ENCODE measurements around the gene ATRN. TPM values are rescaled to one million over a fixed set of nuclear protein-coding genes. Genes with fewer than 3 reads are reported as not detected.

Gene ATRN
- total RNA-seq, 4 donors from 2014 or later, result 24.0 to 31.5 (median 26.4) TPM

GRCh38 chr20:3432844-3433243, 38.0 kb upstream of the ATRN start:
- TF ChIP-seq POLR2A (IDR thresholded peaks at IDR 0.05), result no peak
- no peak for TF ChIP-seq CTCF (IDR thresholded peaks at IDR 0.05)
- no peak for TF ChIP-seq EP300 (IDR thresholded peaks at IDR 0.05)
- 60 to 61% methylated on average over 3 of the region's 3 CpGs for WGBS, 2 donors

GRCh38 chr20:3433744-3434143, 37.1 kb upstream of the ATRN start:
- WGBS, 2 donors, result 84 to 86% methylated on average over 3 of the region's 3 CpGs
- Histone ChIP-seq H3K9me3 (no peaks in the 10 kb centered on the region), H3K4me3 (no peak overlapping the region), H3K27ac (no peak overlapping the region), H3K27me3 (no peaks in the 10 kb centered on the region), H3K4me1 (no peaks in the 10 kb centered on the region), H3K36me3 (no peaks in the 10 kb centered on the region)
- DNase-seq (ENCODE audit: low spot score in 2 of 2), result no peak
- TF ChIP-seq POLR2A (IDR thresholded peaks at IDR 0.05) (no peak), CTCF (IDR thresholded peaks at IDR 0.05) (no peak), EP300 (IDR thresholded peaks at IDR 0.05) (no peak)

More at GRCh38 chr20:3432844-3433243, 38.0 kb upstream of the ATRN start:
- Histone ChIP-seq H3K4me1 (no peaks in the 10 kb centered on the region), H3K36me3 (no peaks in the 10 kb centered on the region), H3K4me3 (no peak overlapping the region), H3K27ac (no peak overlapping the region), H3K9me3 (no peaks in the 10 kb centered on the region), H3K27me3 (no peaks in the 10 kb centered on the region)
- no peak for DNase-seq (ENCODE audit: low spot score in 2 of 2)

- Histone ChIP-seq H3K4me3 (no peak overlapping the region), H3K4me1 (no peaks in the 10 kb centered on the region), H3K9me3 (no peaks in the 10 kb centered on the region), H3K27ac (no peak overlapping the region), H3K27me3 (no peaks in the 10 kb centered on the region), H3K36me3 (no peaks in the 10 kb centered on the region)
- 63 to 73% methylated on average over 6 of the region's 6 CpGs for WGBS, 2 donors
- no peak for DNase-seq (ENCODE audit: low spot score in 2 of 2)
- TF ChIP-seq CTCF (IDR thresholded peaks at IDR 0.05) (no peak), EP300 (IDR thresholded peaks at IDR 0.05) (peak; percentile 24 to 34)
Observed at GRCh38 chr20:3434232-3434631, 36.6 kb upstream of the ATRN start.

GRCh38 chr20:3436864-3437574, 33.8 kb upstream of the ATRN start:
- WGBS, 2 donors, result 86 to 95% methylated on average over 2 of the region's 2 CpGs
- TF ChIP-seq EP300 (IDR thresholded peaks at IDR 0.05) (no peak), CTCF (IDR thresholded peaks at IDR 0.05) (no peak), POLR2A (IDR thresholded peaks at IDR 0.05) (no peak)
- no peaks in the 10 kb centered on the region for H3K36me3 ChIP-seq

GRCh38 chr20:3446779-3447178, 24.0 kb upstream of the ATRN start:
- TF ChIP-seq CTCF (IDR thresholded peaks at IDR 0.05), result no peak
- TF ChIP-seq EP300 (IDR thresholded peaks at IDR 0.05), result no peak
- TF ChIP-seq POLR2A (IDR thresholded peaks at IDR 0.05), result no peak
- no peak overlapping the region for H3K4me3 ChIP-seq
- WGBS, 2 donors, result 86 to 89% methylated on average over 8 of the region's 8 CpGs
- DNase-seq (ENCODE audit: low spot score in 2 of 2), result no peak
- H3K9me3 ChIP-seq, result no peaks in the 10 kb centered on the region
- no peaks in the 10 kb centered on the region for H3K27me3 ChIP-seq
- H3K4me1 ChIP-seq, result no peaks in the 10 kb centered on the region
- no peaks in the 10 kb centered on the region for H3K36me3 ChIP-seq
- H3K27ac ChIP-seq, result no peak overlapping the region

More at GRCh38 chr20:3436864-3437574, 33.8 kb upstream of the ATRN start:
- Histone ChIP-seq H3K4me3 (no peak overlapping the region), H3K27me3 (no peaks in the 10 kb centered on the region), H3K27ac (no peak overlapping the region), H3K9me3 (no peaks in the 10 kb centered on the region), H3K4me1 (no peaks in the 10 kb centered on the region)
- DNase-seq (ENCODE audit: low spot score in 2 of 2), result no peak

All from tibial nerve (tissue), 4 donors.